ENCODE data around the gene KIAA1143. TPM values are rescaled to one million over a fixed set of nuclear protein-coding genes. Genes with fewer than 3 reads are reported as not detected.
A peak's percentile ranks its signal among the peaks of the same experiment; 100 is the strongest.

Gene KIAA1143
- total RNA-seq, 2 donors from 2014 or later: 10.5 to 13.7 TPM

GRCh38 chr3:44762170-44762677, 805 bp upstream of the KIAA1143 start:
- WGBS, 2 donors: 3 to 4% methylated on average over 9 of the region's 9 CpGs
- Histone ChIP-seq H3K27me3 (no peaks in the 10 kb centered on the region), H3K27ac (no peak overlapping the region), H3K9me3 (no peaks in the 10 kb centered on the region), H3K36me3 (replicated peaks in 1 of 2; ENCODE audit: insufficient read depth in 1 of 2, low read depth in 2 of 2) (no peaks in the 10 kb centered on the region), H3K4me3 (peak overlapping the region in 1 of 2 donors; percentile 76), H3K4me1 (peaks cover 12% of the 10 kb centered on the region)
- intact Hi-C loops (cut with DNase I): no loop called here
- no peak for ATAC-seq
- TF ChIP-seq POLR2A (IDR thresholded peaks at IDR 0.05) (no peak), CTCF (IDR thresholded peaks at IDR 0.05) (no peak)
- no peak for DNase-seq

GRCh38 chr3:44761101-44761423, 357 bp downstream of the KIAA1143 start:
- ATAC-seq: no peak

GRCh38 chr3:44734646-44735168, 26.7 kb downstream of the KIAA1143 start:
- Histone ChIP-seq H3K36me3 (replicated peaks in 1 of 2; ENCODE audit: insufficient read depth in 1 of 2, low read depth in 2 of 2) (peaks cover 7 to 9% of the 10 kb centered on the region in 2 donors), H3K9me3 (peaks cover 0 to 59% (median 6%) of the 10 kb centered on the region in 3 donors), H3K4me3 (no peak overlapping the region), H3K4me1 (no peaks in the 10 kb centered on the region), H3K27ac (no peak overlapping the region), H3K27me3 (no peaks in the 10 kb centered on the region)
- TF ChIP-seq CTCF (IDR thresholded peaks at IDR 0.05): no peak
- no peak for TF ChIP-seq POLR2A (IDR thresholded peaks at IDR 0.05)
- 95 to 97% methylated on average over 3 of the region's 3 CpGs for WGBS, 2 donors
- intact Hi-C loops (cut with DNase I): no loop called here
- no peak for ATAC-seq
- DNase-seq: no peak

More at GRCh38 chr3:44761101-44761423, 357 bp downstream of the KIAA1143 start:
- H3K9me3 ChIP-seq: no peaks in the 10 kb centered on the region
- H3K27ac ChIP-seq: peak overlapping the region; percentile 36 to 74 (median 61)
- H3K27me3 ChIP-seq: no peaks in the 10 kb centered on the region
- TF ChIP-seq POLR2A (IDR thresholded peaks at IDR 0.05) (no peak), CTCF (IDR thresholded peaks at IDR 0.05) (no peak)
- H3K4me3 ChIP-seq: peak overlapping the region; percentile 71 to 76
- no peaks in the 10 kb centered on the region for H3K36me3 ChIP-seq (replicated peaks in 1 of 2; ENCODE audit: insufficient read depth in 1 of 2, low read depth in 2 of 2)
- peaks cover 12% of the 10 kb centered on the region for H3K4me1 ChIP-seq
- 2% methylated on average over 15 of the region's 15 CpGs for WGBS, 2 donors
- DNase-seq: no peak
- intact Hi-C loops (cut with DNase I): no loop called here

GRCh38 chr3:44729384-44729910, 32.0 kb downstream of the KIAA1143 start, which contains the start of gene ZNF501:
ZNF501 (plus strand) TSS chr3:44729635; CDS start chr3:44734422, 4,787 bp downstream.
- peaks cover 0 to 38% (median 0%) of the 10 kb centered on the region in 3 donors for H3K9me3 ChIP-seq
- 0% methylated on average over 9 to 46 of the region's 46 CpGs for WGBS, 2 donors
- intact Hi-C loops (cut with DNase I): no loop called here
- peaks cover 7 to 9% of the 10 kb centered on the region in 2 donors for H3K36me3 ChIP-seq (replicated peaks in 1 of 2; ENCODE audit: insufficient read depth in 1 of 2, low read depth in 2 of 2)
- ATAC-seq (peak; percentile 99), DNase-seq (peak; percentile 94 to 98 (median 96))
- peak in 1 of 7 experiments; percentile 27 for TF ChIP-seq CTCF (IDR thresholded peaks at IDR 0.05)
- peak; percentile 19 to 75 (median 68) for TF ChIP-seq POLR2A (IDR thresholded peaks at IDR 0.05)
- no peaks in the 10 kb centered on the region for H3K27me3 ChIP-seq
- H3K4me3 ChIP-seq: peak within 1 kb of the TSS; percentile 57 to 82
- H3K27ac ChIP-seq: peak within 1 kb of the TSS in 2 of 4 donors; percentile 48 to 59
- no peaks in the 10 kb centered on the region for H3K4me1 ChIP-seq

- Histone ChIP-seq H3K27me3 (no peaks in the 10 kb centered on the region), H3K27ac (no peak overlapping the region), H3K36me3 (replicated peaks in 1 of 2; ENCODE audit: insufficient read depth in 1 of 2, low read depth in 2 of 2) (peaks cover 10 to 16% of the 10 kb centered on the region in 2 donors), H3K4me1 (no peaks in the 10 kb centered on the region), H3K9me3 (peaks cover 0 to 61% (median 3%) of the 10 kb centered on the region in 3 donors), H3K4me3 (no peak overlapping the region)
- 100% methylated on average over 1 of the region's 1 CpG for whole genome bisulfite sequencing, 2 donors
- ATAC-seq (no peak), DNase-seq (no peak)
- TF ChIP-seq POLR2A (IDR thresholded peaks at IDR 0.05): no peak
- no peak for TF ChIP-seq CTCF (IDR thresholded peaks at IDR 0.05)
- intact Hi-C loops (cut with DNase I): no loop called here
Measured at GRCh38 chr3:44722103-44722401, 39.4 kb downstream of the KIAA1143 start.

All from body of pancreas (tissue), 4 donors.